ENCODE results near the gene CSK. TPM values are rescaled to one million over a fixed set of nuclear protein-coding genes. Genes with fewer than 3 reads are reported as not detected.

Gene CSK
- total RNA-seq, 2 experiments from 2014 or later = 112 to 355 TPM

DNA sequence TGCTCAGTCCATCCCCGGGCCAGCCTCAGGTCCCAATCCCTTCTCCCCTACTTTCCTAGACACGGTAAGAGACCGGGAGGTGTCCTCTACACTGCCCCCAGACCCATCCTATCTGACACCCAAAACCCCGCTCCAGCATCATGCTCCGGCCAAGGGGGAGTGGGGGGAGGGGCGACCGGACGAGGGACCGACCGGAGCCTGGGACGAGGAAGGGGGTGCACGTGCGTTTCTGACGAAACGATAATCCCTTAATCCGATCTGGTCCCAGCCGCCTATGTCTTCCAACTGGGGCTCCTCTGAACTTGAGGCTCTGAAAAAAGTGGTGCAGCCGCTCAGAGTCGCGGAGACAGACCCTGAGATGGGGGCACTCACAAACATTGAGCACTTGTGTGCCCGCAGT is 45.0 kb downstream of the CSK start:
- Histone ChIP-seq H3K4me1 (ENCODE audit: insufficient read depth, low read length, poor library complexity, severe bottlenecking) (peaks cover 20% of the 10 kb centered on the region), H3K36me3 (ENCODE audit: insufficient read depth, low read length) (no peaks in the 10 kb centered on the region), H4K20me1 (ENCODE audit: insufficient read depth, low read length) (no peaks in the 10 kb centered on the region), H3K4me3 (ENCODE audit: low read depth, low read length, poor library complexity, severe bottlenecking) (no peak overlapping the region), H3K9me2 (ENCODE audit: insufficient read depth, low read length) (no peaks in the 10 kb centered on the region), H2AFZ (ENCODE audit: low read length) (no peak overlapping the region), H3K79me2 (ENCODE audit: insufficient read depth, low read depth, low read length) (no peaks in the 10 kb centered on the region), H3K9me3 (ENCODE audit: low read length) (no peaks in the 10 kb centered on the region), H3K27ac (ENCODE audit: low read depth, low read length, poor library complexity, severe bottlenecking) (no peak overlapping the region), H3K4me2 (ENCODE audit: low read length) (no peak overlapping the region)
- CTCF ChIA-PET (ENCODE audit: unreplicated experiment) = interaction anchor here (0.5 kb wide), 1 partner anchor 15 kb away, joined by 4 read pairs; no protein-coding TSS in a partner anchor
- intact Hi-C loops (cut with micrococcal nuclease; ENCODE audit: unreplicated experiment) = no loop called here
- BruUV-seq (replicated peaks) = no TSS peak
- DNase-seq (ENCODE audit: low spot score) = no peak
- POLR2A ChIA-PET = no interaction called here
- TF ChIP-seq, protein P1, sequence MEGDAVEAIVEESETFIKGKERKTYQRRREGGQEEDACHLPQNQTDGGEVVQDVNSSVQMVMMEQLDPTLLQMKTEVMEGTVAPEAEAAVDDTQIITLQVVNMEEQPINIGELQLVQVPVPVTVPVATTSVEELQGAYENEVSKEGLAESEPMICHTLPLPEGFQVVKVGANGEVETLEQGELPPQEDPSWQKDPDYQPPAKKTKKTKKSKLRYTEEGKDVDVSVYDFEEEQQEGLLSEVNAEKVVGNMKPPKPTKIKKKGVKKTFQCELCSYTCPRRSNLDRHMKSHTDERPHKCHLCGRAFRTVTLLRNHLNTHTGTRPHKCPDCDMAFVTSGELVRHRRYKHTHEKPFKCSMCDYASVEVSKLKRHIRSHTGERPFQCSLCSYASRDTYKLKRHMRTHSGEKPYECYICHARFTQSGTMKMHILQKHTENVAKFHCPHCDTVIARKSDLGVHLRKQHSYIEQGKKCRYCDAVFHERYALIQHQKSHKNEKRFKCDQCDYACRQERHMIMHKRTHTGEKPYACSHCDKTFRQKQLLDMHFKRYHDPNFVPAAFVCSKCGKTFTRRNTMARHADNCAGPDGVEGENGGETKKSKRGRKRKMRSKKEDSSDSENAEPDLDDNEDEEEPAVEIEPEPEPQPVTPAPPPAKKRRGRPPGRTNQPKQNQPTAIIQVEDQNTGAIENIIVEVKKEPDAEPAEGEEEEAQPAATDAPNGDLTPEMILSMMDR (conservative IDR thresholded peaks at IDR 0.05; ENCODE audit: low read length) = no peak
- no peak for TF ChIP-seq EZH2phosphoT487 (IDR thresholded peaks at IDR 0.05; ENCODE audit: borderline replicate concordance, low read depth, low read length)

- Histone ChIP-seq H3K79me2 (ENCODE audit: insufficient read depth, low read depth, low read length) (no peaks in the 10 kb centered on the region), H2AFZ (ENCODE audit: low read length) (no peak overlapping the region), H3K4me3 (ENCODE audit: low read depth, low read length, poor library complexity, severe bottlenecking) (no peak overlapping the region), H4K20me1 (ENCODE audit: insufficient read depth, low read length) (no peaks in the 10 kb centered on the region), H3K27ac (ENCODE audit: low read depth, low read length, poor library complexity, severe bottlenecking) (no peak overlapping the region), H3K36me3 (ENCODE audit: insufficient read depth, low read length) (no peaks in the 10 kb centered on the region), H3K9me2 (ENCODE audit: insufficient read depth, low read length) (no peaks in the 10 kb centered on the region), H3K4me2 (ENCODE audit: low read length) (no peak overlapping the region), H3K4me1 (ENCODE audit: insufficient read depth, low read length, poor library complexity, severe bottlenecking) (peaks cover 18% of the 10 kb centered on the region), H3K9me3 (ENCODE audit: low read length) (no peaks in the 10 kb centered on the region)
- intact Hi-C loops (cut with micrococcal nuclease; ENCODE audit: unreplicated experiment) = no loop called here
- ChIA-PET POLR2A (no interaction called here), CTCF (ENCODE audit: unreplicated experiment) (no interaction called here)
- no peak for DNase-seq (ENCODE audit: low spot score)
- no TSS peak for BruUV-seq (replicated peaks)
- TF ChIP-seq EZH2phosphoT487 (IDR thresholded peaks at IDR 0.05; ENCODE audit: borderline replicate concordance, low read depth, low read length) = no peak
- TF ChIP-seq, protein P1 (conservative IDR thresholded peaks at IDR 0.05; ENCODE audit: low read length) = no peak
Observed at GRCh38 chr15:74827614-74828013, 45.7 kb downstream of the CSK start.

DNA sequence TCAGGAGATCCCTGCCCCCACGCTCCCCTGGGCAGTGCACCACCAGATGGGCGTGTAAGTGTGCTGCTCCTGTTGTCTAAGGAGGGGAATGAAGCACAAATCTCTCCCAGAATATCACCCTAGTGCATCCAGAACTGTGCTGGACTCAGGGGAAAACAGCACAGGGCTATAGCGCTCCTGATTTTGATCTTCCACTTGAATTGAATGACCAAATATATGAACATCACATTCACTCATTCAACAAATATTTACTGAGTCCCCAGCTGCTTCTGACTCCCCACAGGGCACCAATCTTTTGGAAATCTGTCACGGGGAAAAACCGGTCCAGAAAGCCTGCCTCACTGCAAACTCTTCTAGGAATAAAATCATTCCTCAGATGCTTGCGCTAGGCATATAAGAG is 47.0 kb downstream of the CSK start:
- H3K4me3 ChIP-seq (ENCODE audit: low read depth, low read length, poor library complexity, severe bottlenecking) = no peak overlapping the region
- H3K27ac ChIP-seq (ENCODE audit: low read depth, low read length, poor library complexity, severe bottlenecking) = no peak overlapping the region
- BruUV-seq (replicated peaks) = no TSS peak
- H3K4me1 ChIP-seq (ENCODE audit: insufficient read depth, low read length, poor library complexity, severe bottlenecking) = peaks cover 23% of the 10 kb centered on the region
- H4K20me1 ChIP-seq (ENCODE audit: insufficient read depth, low read length) = no peaks in the 10 kb centered on the region
- intact Hi-C loops (cut with micrococcal nuclease; ENCODE audit: unreplicated experiment) = no loop called here
- ChIA-PET POLR2A (interaction anchor here (2.9 kb wide), 1 partner anchor 8 kb away, joined by 12 read pairs; no protein-coding TSS in a partner anchor), CTCF (ENCODE audit: unreplicated experiment) (no interaction called here)
- no peaks in the 10 kb centered on the region for H3K36me3 ChIP-seq (ENCODE audit: insufficient read depth, low read length)
- no peaks in the 10 kb centered on the region for H3K9me3 ChIP-seq (ENCODE audit: low read length)
- no peak overlapping the region for H2AFZ ChIP-seq (ENCODE audit: low read length)
- no peak for DNase-seq (ENCODE audit: low spot score)
- TF ChIP-seq EZH2phosphoT487 (IDR thresholded peaks at IDR 0.05; ENCODE audit: borderline replicate concordance, low read depth, low read length) = no peak
- TF ChIP-seq, protein P1 (conservative IDR thresholded peaks at IDR 0.05; ENCODE audit: low read length) = no peak
- H3K9me2 ChIP-seq (ENCODE audit: insufficient read depth, low read length) = no peaks in the 10 kb centered on the region
- H3K4me2 ChIP-seq (ENCODE audit: low read length) = no peak overlapping the region
- H3K79me2 ChIP-seq (ENCODE audit: insufficient read depth, low read depth, low read length) = no peaks in the 10 kb centered on the region

Data from OCI-LY7 (cell line).